Measurements from ENCODE around the gene SLC9A9. TPM values are rescaled to one million over a fixed set of nuclear protein-coding genes. Genes with fewer than 3 reads are reported as not detected.

SLC9A9 gene
- total and polyA plus RNA-seq, 2 of the 8 experiments (the other 6 are each of a cell fraction or from before 2014, with no cell fraction given) = 0.48 to 1.1 TPM

DNA sequence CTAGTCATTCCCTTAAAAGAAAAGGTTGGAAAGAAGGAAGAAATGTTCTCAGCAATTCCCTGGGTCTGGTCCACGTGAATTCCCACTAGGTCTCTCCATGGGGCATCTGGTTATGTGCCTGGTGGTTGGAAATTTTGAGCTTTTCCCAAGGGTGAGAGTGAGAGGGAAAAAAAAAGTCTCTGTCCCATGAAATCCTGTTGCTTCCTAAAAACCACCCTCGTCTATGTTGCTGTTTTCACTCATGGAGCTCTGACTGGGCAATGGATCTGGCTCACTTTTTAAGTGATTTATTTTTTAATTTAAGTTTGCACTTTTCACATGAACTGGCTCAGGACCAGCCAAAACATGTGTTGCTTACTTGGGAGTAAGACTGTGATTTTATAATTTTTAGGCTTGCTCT, 538.6 kb downstream of the SLC9A9 start:
- Histone ChIP-seq H2BK20ac (ENCODE audit: low read length) (no peak overlapping the region), H4K20me1 (replicated peaks in 1 of 2; ENCODE audit: control insufficient read depth in 1 of 2, insufficient read depth in 2 of 2, low read length in 2 of 2) (no peaks in the 10 kb centered on the region), H3K27me3 (replicated peaks in 1 of 4; ENCODE audit: control insufficient read depth in 3 of 4, extremely low read depth in 1 of 4, insufficient read depth in 3 of 4, low read length in 3 of 4) (no peaks in the 10 kb centered on the region), H4K91ac (replicated peaks; ENCODE audit: insufficient read length, low read length) (no peak overlapping the region), H3K23me2 (ENCODE audit: low read depth, low read length) (no peaks in the 10 kb centered on the region), H3K4me1 (replicated peaks in 1 of 4; ENCODE audit: control insufficient read depth in 3 of 4, insufficient read depth in 4 of 4, low read length in 3 of 4) (no peaks in the 10 kb centered on the region), H2BK12ac (ENCODE audit: low read depth, low read length) (no peak overlapping the region), H3K79me2 (ENCODE audit: control insufficient read depth in 1 of 2, insufficient read depth in 2 of 2, low read length in 2 of 2) (no peaks in the 10 kb centered on the region), H4K8ac (ENCODE audit: extremely low read depth, insufficient read depth, low read length) (no peak overlapping the region), H3K4me2 (ENCODE audit: insufficient read depth in 1 of 2, low read depth in 2 of 2, low read length in 2 of 2) (no peak overlapping the region), H2BK5ac (ENCODE audit: low read depth, low read length) (no peak overlapping the region), H3K4ac (replicated peaks; ENCODE audit: insufficient read length, low read depth, low read length) (no peak overlapping the region), H3K9ac (replicated peaks in 1 of 4; ENCODE audit: extremely low read depth in 1 of 4, low read depth in 3 of 4, low read length in 3 of 4) (no peak overlapping the region), H3K27ac (ENCODE audit: low read depth, low read length) (no peak overlapping the region), H2AK5ac (ENCODE audit: low read depth, low read length) (no peak overlapping the region), H3K18ac (ENCODE audit: extremely low read depth, low read length) (no peak overlapping the region), H2BK120ac (replicated peaks; ENCODE audit: low read depth, low read length) (no peak overlapping the region), H3K36me3 (ENCODE audit: control insufficient read depth in 2 of 4, insufficient read depth in 4 of 4, low read length in 3 of 4) (no peaks in the 10 kb centered on the region), H3K9me3 (ENCODE audit: insufficient read depth in 2 of 2, low read depth in 1 of 2, low read length in 1 of 2) (no peaks in the 10 kb centered on the region), H3K56ac (replicated peaks; ENCODE audit: insufficient read length, low read depth, low read length) (no peak overlapping the region), H3K14ac (ENCODE audit: insufficient read length) (no peak overlapping the region), H2AFZ (ENCODE audit: low read length) (0 out of 2 replicates have a peak overlapping the region, but pooled peaks have one; percentile 24), H3K79me1 (ENCODE audit: low read depth, low read length) (no peaks in the 10 kb centered on the region), H3K4me3 (ENCODE audit: extremely low read depth in 1 of 4, insufficient read depth in 2 of 4, low read depth in 3 of 4, low read length in 4 of 4) (no peak overlapping the region), H4K5ac (ENCODE audit: insufficient read length, low read depth, low read length) (no peak overlapping the region), H3K23ac (ENCODE audit: insufficient read length) (no peak overlapping the region), H2BK15ac (ENCODE audit: low read length) (no peak overlapping the region)
- FAIRE-seq (no peak), DNase-seq (ENCODE audit: low read depth in 1 of 2, low spot score in 2 of 2) (no peak)
- POLR2A ChIA-PET (ENCODE audit: partially characterized antibody) = no interaction called here
- CTCF ChIA-PET (ENCODE audit: partially characterized antibody) = no interaction called here
- WGBS, 2 experiments (ENCODE audit: extremely low coverage in 1 of 2, insufficient coverage in 1 of 2, insufficient read length in 1 of 2, insufficient replicate concordance in 2 of 2, low coverage in 1 of 2, low lambda C conversion rate in 2 of 2, missing lambda C conversion rate in 1 of 2) = 85% methylated on average over 2 of the region's 2 CpGs; no CpG with 5 or more reads in 1 of the 2 experiments
- TF ChIP-seq NRF1 (IDR thresholded peaks at IDR 0.05; ENCODE audit: low read depth, low read length) (no peak), ATF2 (IDR thresholded peaks at IDR 0.05; ENCODE audit: low read length) (no peak), TAF7 (optimal IDR thresholded peaks at IDR 0.05; ENCODE audit: borderline replicate concordance, low read depth, low read length) (no peak), HDAC6 (IDR thresholded peaks at IDR 0.05; ENCODE audit: low read depth, low read length) (no peak), ZNF274 (IDR thresholded peaks at IDR 0.05; ENCODE audit: borderline replicate concordance, extremely low read depth, low read length) (no peak), TEAD4 (IDR thresholded peaks at IDR 0.05; ENCODE audit: low read depth, low read length) (no peak), SP2 (IDR thresholded peaks at IDR 0.05; ENCODE audit: low read length) (no peak), YY1 (IDR thresholded peaks at IDR 0.05; ENCODE audit: low read depth, low read length) (no peak), GTF2F1 (IDR thresholded peaks at IDR 0.05; ENCODE audit: borderline replicate concordance, low read depth, low read length) (no peak), RBBP5 (IDR thresholded peaks at IDR 0.05; ENCODE audit: borderline replicate concordance, low read depth, low read length) (no peak), CREB1 (IDR thresholded peaks at IDR 0.05) (no peak), BCL11A (IDR thresholded peaks at IDR 0.05; ENCODE audit: low read depth in 2 of 2, low read length in 2 of 2) (no peak), JUND (IDR thresholded peaks at IDR 0.05; ENCODE audit: low read length) (no peak), TCF12 (IDR thresholded peaks at IDR 0.05; ENCODE audit: low read depth, low read length) (no peak)
